ENCODE measurements around the gene PRKRA.
A peak's percentile ranks its signal among the peaks of the same experiment; 100 is the strongest.
"Not testable (repeated sequence)": the region's sequence is repeated elsewhere in the genome, so short reads cannot be mapped to it uniquely, and the experiment has no call there.

PRKRA gene

DNA sequence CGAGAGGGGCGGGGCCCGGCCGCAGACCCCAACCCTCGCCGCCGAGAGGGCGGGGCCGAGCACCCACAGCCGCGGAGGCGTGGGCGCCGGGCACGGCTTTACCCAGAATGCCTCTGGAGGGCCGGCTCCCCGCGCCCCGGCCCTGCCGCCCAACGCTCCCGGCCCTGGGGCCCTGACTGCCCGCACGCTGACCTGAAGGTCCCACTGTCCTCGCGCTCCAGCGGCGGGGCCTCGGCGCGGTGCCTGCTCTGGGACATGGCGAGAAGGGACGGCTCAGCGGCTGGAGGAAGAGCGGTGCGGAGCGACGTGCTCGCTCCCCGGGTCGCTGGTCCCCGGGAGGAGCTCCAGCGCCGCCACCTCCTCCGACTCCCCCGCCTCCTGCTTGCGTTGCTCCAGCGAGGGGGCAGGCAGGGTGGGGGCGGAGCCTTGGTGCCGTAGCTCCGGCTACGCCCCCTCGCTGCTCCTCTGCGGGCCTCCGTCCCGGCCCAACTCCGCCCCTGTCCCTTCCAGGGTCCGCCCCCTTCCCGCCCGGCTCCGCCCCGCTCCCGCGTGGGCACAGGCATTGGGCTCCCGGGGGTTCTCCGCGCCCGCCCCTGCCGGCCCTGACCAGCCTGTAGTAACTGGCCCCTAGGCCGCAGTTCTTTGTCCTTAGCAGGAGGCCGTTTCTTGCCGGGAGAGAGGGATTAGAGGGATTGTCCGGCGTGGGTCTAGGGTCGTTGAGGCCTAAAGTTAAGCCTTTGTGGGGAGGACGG lies at the start of gene PRKRA, which contains the start of gene PJVK:
Gene PRKRA (minus strand): TSS at position 402 of the 752 bp plus-strand sequence. CDS start 145 bp downstream, at position 257.
Gene PJVK (plus strand): TSS at position 605 of the 752 bp plus-strand sequence. CDS start 2,032 bp downstream, outside the sequence.
- DNase-seq (peak; percentile 97), ATAC-seq (peak; percentile 94)

DNA sequence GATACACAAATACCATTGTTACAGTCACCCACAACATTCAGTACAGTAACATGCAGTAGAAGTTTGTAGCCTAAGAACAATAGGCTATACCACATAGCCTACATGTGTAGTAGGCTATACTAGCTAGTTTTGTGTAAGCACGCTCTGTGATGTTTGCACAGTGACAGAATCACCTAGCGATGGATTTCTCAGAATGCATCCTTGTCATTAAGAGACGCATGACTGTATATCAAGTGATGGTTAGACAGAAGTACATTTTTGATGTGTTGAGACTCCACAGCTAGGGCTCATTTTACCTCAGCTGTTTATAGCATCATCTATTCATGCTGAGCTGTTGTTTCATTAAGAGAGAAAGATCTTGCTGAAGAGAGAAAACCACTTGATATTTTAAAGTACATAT lies 48.7 kb upstream of the PRKRA start:
- DNase-seq (no peak), ATAC-seq (no peak)

DNA sequence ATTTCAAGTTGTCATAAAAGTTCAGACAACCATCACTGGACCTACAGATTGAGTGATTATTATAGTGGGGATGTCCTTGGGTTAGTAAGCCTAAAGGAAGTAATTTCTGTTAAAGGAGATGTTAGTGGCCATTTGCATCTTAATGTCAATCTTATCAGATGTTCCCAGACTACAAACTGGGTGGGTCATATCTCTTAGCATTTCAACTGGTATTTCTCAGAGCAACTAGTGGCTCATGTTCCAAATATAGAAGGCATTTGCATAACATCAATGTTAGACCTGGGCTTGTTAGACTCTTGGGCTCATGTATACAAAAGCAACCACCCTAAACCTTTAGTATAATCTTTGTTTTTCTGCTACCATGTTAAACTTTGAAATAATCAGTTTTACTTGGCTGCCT lies 47.2 kb upstream of the PRKRA start:
- no peak for DNase-seq
- no peak for ATAC-seq

DNA sequence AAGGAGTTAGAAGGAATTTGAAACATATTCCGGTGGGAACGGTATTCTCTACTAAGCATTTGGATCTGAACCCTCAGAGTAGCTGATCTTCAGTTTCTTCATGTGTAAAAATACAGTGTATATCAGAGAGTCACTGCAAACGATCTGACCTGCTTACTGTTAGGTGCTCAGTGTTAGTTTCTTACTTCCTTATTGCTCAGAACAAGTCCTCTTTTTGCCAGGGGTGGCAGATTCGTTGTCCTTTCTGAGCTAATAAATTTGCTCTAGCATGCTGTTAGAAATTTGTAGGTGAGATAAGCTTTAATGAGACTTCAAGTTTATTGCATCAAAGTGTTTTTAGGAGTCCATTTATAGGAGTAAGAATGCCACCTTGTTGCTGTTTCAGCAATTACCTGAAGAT lies 45.1 kb upstream of the PRKRA start:
- DNase-seq (no peak), ATAC-seq (no peak)

DNA sequence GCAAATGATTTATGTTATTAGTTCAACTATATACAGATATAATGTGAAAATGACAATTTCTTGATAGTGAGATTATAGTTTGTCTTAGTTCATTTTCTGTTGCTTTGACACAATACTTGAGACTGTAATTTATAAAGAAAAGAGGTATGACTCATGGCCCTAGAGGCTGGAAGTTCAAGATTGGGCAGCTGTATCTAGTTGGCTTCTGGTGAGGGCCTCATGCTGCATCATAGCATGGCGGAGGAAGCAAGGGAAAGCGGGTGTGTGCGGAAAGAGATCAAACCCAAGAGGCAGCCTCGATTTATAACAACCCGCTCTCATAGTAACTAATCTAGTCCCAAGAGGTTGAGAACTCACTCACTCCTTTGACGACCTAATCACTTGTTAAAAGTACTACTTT lies 40.6 kb upstream of the PRKRA start:
- no peak for DNase-seq
- no peak for ATAC-seq

DNA sequence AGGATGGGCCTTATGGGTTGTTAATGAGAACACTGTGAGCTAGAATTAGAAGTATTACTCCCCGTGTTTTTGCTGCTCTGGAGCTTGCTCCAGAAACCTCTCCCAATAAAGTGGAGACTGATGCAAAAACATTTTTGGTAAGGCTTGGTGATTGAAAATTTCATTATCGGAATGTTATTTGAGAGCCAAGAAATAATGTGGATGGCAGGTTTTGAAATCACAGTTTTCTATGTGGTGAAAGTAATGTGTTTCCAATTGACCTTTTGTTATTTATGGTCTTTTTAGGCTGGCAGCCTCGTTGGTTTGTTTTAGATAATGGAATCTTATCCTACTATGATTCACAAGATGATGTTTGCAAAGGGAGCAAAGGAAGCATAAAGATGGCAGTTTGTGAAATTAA lies 34.4 kb upstream of the PRKRA start:
- DNase-seq, result no peak
- no peak for ATAC-seq

DNA sequence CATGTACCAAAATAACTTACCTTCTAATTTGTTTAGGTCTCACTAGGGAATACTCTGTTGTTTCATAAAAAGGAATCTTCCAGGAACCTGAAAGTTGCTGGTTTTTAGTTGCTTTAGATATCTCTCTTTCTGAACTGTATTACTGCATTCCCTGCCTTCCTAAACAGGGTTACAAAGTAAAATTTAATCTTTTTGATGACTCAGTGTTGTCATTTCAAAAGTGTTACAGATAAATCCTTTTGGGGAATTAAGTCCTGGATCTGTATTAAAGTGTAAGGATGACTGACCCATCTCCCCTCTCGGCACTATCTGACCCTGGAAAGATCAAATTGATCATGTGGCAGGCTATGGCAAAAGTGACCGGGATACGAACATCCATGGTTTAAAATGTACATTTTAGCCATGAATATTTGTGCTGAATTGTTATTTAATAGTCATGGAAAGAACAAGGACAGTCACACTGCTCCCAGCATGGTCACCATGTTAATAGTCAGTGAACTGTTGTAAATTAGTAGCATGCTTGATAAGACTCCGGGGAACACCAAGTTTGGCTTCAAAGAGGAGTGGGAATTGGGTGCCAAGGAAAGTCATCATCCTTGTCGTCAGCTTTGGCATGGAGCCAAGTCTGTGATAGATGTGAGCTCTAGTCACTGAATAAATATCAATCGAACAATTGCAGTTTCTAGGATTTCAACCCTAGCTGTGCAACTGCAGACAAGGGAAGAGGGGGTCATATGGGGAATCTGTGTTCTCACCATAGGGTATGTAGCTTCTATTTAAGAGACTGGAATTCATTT lies 33.5 kb upstream of the PRKRA start:
- ATAC-seq, result no peak
- no peak for DNase-seq

DNA sequence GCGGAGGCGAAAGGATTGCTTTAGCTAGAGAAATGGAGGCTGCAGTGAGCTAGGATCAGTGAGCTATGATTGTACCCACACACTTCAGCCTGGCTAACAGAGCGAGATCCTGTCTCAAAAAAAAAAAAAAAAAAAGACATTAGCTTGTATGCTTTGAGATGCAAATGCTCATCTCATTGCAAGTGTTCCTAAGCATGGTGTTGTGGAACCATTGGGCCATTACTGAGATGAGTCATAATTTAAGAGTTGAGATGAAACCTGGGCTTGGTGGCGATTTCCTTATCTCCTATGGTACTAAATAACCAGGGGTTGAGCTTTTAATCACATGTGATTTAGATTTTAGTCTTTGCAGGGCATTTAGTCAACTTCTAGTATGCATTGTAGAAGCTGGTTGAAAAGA lies 31.5 kb upstream of the PRKRA start:
- no peak for DNase-seq
- ATAC-seq, result no peak

DNA sequence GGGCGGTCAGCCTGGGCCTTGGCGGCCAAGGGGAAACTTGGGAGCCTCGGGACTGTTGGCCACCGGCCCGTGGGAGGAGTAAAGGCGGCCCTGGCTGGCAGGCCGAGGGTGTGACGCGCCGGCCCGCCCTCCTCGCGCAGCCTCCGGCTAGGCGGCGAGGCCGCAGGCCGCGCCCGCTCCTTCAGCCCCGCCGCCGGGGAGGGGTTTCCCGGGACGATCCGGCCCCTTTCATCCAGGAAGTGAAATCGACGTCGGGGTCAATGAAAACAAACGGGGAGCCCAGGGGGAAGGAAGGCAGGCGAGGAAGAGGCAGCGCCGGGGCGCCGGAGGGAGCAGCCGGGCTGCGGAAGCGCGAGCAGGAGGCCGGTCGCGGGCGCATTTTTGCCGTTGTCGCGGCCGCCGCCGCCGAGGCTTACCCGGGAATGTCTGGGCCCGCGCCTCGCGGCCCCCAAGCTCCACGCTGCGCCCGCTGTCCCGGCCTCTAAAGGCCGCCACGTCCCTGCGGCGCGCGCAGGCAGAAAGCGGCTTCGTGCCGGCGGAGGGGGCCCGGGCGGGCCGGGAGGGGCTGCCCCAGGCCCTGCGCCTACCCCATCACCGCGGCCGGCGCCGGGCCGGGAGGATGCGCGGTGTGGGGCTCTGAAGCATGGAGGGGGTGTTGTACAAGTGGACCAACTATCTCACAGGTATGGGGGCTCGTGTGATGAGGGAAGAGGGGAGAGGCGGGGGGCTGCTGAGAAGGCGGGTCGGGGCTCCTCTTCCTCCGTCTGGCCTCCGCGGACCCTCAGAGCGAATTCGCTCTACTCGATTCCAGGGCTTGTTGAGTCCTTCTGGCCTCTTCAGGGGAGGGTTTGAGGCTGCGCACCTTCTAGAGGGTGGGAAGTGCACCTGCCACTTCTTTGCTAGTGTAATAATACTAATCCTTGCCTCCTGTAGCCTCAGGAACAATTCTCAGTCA lies 29.5 kb upstream of the PRKRA start, which contains the start of gene PLEKHA3:
Gene PLEKHA3 (plus strand): TSS at position 231 of the 955 bp plus-strand sequence. CDS start 413 bp downstream, at position 644.
- ATAC-seq (peak; percentile 72), DNase-seq (peak; percentile 84)

DNA sequence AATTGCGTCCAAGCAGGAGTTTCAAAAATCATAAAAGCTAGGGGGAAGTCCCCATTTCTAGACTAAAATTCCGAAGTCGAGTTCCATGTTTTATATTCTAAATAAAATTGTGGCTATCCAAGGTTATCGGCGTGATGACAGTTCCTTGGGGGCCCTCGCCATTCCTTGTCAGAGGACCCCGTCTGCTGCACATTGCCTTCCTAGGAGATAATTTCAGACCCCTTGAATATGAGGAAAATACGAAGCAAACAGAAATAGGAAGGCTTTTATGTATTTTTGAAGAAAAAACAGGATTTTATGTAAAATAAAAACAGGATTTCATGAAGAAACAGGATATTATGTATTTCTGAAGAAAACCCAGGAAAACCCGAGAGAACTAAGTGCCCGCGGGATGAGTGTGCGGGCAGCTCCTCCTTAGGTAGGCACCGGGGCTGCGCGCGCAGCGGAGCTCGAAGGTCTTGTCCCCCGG lies 28.8 kb upstream of the PRKRA start:
- DNase-seq (no peak), ATAC-seq (no peak)

DNA sequence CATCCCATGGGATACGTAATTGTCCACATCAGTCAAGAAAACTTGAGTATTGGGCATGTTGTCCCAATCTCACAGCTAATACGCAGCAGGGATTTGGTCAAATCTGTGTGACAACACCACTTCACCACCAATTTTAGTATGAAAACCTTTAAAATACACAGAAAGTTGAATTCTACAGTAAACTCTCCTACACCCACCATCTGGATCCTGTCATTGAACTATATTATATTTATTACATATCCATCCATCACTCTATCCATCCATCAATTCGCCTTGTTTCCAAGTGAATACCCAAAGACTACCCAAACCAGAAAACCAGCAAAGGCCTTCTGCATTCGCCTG lies 28.3 kb upstream of the PRKRA start:
- ATAC-seq, result no peak
- DNase-seq, result no peak

DNA sequence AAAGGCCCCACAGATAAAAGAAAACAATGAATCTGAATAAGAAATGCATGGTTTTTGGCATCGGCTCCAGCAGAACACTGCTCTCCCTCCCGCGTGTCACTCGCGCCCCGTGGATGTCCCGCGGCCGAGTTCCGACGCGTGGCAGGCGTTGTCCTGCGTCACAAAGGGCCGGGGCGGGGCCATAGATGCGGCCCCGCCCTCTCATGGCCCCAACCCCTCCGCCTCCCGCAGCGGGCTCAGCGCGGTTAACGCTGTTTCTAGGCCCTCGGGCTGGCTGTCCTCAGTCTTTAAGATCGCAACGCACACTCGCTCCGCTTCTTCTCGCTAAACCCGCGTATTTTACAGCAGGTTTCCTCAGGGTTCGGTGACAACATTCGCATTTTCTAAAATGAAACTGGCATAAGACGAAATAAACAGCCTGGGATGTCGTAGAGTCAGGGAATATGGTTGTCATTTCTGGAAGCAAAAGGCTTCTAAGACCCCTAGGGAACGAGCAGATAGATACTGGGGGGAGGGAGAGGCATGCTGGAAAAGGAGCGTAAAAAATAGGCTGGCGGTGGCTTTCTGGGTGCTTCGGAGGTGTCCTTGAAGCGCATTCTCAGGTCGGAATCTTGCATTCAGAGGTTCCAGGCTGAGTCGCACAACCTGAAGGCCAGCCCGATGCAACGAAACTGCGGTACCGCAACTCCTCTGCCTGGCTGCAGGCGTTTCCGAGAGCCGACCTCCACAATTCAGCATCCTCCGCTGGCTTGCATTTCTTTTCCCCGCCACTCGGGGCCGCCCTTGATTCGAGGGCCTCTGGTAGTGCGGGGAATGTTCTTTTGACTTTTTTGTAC lies 27.7 kb upstream of the PRKRA start, which contains the start of gene FKBP7:
Gene FKBP7 (minus strand): TSS at position 162 of the 836 bp plus-strand sequence. CDS start 101 bp downstream, at position 61.
- peak; percentile 71 for ATAC-seq
- DNase-seq, result peak; percentile 84

DNA sequence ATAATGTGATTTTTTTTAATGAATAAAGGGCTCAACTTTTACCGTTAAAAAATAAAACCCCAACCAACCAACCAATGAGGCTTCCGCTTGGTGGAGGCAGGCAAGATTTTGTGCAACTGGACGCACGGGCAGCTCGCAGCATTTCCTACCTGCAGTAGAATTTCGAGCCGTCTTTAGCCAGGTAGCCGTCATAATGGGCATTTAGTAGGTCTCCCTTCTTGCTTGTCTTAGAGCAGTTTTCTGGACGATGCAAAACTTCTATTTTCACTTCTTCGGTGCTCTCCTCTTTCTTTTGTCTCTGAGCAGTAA lies 27.1 kb upstream of the PRKRA start:
- DNase-seq (peak; percentile 13), ATAC-seq (no peak)

DNA sequence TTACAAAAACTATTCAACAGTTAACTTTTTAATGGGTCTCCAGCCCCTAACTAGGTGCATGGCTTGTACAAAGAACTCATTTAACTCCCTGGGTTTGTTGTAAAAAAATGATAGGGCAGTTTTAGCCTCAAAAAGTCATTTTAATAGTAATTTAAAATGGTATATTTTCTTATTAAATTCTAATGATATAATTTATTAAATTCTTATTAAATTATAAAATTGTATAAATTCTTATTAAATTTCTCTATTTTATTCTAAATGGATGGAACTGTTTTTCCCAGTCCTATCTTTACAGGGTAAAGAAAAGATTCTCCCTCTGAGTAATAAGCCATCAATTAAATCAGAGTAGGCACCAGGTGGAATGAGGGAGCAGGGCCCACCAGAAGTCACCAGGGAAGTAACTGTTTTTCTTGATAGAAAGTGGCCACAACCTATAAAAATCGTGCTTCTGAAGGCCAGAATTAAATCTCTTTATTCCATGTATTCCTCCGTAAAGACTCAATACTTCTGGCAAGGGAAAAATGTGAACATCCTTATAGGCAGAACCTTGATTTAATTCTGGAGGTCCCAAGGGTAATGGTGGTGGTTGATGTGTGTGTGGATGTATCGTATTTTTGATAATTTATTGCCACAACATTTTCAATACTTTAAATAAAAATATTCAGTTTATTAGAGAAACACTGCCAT lies 26.6 kb upstream of the PRKRA start:
- DNase-seq (no peak), ATAC-seq (no peak)

DNA sequence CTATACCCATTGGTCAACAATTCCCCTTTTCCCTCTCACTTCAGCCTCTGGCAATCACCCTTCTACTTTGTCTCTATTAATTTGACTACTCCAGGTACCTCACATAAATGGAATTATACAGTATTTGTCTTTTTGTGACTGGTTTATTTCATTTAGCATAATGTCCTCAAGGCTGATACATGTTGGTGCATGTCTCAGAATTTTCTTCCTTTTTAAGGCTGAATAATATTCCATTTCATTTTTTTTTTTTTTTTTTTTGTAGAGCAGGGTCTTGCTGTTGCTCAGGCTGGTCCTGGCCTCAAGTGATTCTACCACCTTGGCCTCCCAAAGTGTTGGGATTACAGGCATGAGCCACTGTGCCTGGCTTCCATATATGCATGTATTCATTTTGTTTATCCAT lies 25.5 kb upstream of the PRKRA start:
- no peak for ATAC-seq
- DNase-seq, result no peak

DNA sequence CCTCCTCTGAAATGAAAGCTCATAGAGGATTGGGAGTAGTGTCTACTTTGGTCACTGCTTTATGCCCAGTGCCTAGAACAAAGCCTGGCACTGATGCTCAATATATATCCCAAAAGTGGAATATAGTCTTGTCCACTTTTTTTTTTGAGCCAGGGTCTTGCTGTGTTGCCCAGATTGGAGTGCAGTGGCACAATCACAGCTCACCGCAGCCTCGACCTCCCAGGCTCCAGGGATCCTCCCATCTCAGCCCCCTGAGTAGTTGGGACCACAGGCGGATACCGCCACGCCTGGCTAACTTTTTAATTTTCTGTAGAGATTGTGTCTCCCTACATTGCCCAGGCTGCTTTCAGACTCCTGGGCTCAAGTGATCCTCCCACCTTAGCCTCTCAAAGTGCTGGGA lies 23.6 kb upstream of the PRKRA start:
- no peak for ATAC-seq
- no peak for DNase-seq

DNA sequence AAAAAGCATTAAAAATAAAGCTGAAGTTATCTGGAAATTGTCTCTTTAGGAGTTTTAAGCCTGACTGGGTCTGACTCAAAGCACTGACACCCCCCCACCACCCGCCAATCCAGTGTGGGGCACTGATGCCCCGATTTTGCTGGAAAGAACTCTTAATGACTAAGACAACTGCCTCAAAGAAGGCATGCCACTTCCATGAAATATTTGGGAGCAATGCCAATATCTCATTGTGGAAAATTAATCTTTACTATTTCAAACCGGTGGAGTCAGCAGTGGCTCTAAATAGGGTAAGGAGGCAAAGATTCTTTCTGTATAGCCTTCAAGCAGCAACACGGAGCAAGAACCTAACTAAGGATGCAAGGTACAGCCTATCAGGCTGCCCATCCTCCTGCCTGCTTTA lies 23.0 kb upstream of the PRKRA start:
- no peak for ATAC-seq
- DNase-seq, result no peak

DNA sequence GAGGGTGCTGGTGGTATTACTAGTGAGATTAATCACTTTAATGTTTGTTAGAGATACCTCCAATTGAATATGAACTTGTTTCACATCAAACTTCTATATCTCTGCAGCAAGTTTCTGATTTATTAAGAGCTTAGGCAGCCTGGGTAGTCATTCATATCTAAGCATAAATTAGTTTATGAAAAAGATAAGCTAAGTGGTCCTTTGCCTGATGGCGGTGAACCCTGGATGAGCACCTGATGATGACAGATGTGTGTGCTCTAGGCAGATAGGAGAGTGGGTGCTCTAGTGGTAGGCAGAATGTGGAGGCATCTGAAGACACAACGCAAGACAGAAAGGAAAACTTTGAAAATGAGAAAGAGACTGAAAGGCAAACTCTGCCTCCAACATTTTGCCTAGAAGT lies 22.4 kb upstream of the PRKRA start:
- ATAC-seq, result no peak
- no peak for DNase-seq

DNA sequence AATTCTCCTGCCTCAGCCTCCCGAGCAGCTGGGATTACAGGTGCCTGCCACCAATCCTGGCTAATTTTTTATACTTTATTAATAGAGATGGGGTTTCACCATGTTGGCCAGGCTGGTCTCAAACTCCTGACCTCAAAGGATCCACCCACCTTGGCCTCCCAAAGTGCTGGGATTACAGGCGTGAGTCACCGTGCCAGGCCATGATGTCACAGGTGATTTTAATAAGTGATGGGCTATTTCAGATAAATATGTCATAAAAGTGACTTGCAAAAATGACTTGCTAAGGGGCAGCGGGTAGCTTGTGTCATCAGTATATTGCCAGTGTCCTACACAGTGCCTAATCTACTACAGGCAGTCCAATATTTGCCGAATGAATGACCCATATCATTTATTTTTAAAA lies 20.3 kb upstream of the PRKRA start:
- ATAC-seq, DNase-seq: not testable (repeated sequence)

DNA sequence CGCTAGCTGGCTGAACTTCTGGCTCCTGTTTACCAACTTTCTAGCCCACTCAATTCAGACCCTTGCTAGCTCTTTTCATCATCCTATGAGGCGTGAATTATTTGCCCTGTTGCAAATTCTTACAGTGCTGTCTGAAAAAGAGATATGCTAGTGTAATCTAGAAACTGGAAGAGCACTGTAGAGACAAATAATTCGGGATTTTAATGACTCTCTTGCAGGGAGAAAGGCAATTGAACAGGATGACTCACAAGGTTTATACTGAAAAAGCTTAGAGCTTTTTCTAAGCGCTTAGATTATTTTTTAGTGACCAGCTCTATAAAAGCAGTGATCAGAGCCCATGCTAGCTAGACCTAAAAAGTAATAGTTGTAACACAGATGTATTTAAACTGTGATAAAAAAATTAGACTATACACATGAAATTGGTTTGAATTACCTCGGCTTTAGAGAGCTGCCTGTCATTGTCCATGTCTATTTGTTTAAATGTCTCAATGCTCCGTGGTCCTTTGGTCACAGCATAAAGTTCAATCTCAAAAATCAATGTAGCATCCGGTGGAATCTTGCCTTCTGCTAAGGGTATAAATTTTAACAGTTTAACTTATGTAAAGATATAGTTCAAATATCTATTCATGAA lies 18.4 kb upstream of the PRKRA start:
- DNase-seq, result no peak
- ATAC-seq, result no peak
